NCI-H2227 (cell line): ENCODE data around the gene DLST.

Experiments
- DNase-seq: peaks from one replicate; lab custom pipeline; 2025; ENCODE audit not compliant: unreplicated experiment; lab: John Stamatoyannopoulos, UW

Gene DLST

GRCh38 chr14:74881431-74882102 is at the start of gene DLST:
DLST (plus strand) TSS chr14:74881916; CDS start chr14:74881954, 38 bp downstream.
- DNase-seq: peak; percentile 91

- no peak for DNase-seq
Measured at GRCh38 chr14:74832849-74833248, 48.9 kb upstream of the DLST start.

DNA sequence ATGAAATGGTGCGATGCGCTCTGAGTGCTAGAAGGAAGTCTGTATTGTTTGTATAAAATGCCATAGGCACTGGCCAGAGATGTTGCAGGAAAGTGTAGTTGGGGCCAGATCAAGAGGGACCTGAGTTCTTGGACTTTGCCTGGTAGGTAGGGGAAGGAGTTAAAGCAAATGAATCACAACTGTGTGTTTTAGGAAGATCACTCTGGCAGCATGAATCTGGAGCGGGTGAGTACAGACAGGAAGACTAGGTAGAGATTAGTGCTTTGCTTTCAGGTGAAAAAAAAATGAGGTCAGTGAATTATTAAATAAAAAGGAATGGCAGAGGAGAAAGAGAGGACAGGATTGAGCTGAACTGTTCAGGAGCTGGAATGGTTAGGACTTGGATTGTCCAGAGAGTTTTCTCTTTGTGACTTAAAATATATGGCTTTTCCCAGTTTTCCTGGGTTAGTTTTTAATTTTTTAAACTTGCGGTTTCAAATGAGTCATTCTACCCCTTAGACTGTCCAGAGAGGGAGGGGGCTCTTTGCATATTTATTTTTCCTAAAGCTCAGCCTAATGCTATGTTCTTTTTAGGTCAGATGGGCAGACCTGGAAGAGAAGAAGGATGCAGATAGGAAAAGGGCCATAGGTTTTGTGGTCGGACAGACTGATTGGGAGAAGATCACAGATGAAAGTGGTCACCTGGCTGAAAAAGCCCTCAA is 46.9 kb upstream of the DLST start:
- no peak for DNase-seq

GRCh38 chr14:74835645-74836250 is 46.0 kb upstream of the DLST start:
- no peak for DNase-seq

DNA sequence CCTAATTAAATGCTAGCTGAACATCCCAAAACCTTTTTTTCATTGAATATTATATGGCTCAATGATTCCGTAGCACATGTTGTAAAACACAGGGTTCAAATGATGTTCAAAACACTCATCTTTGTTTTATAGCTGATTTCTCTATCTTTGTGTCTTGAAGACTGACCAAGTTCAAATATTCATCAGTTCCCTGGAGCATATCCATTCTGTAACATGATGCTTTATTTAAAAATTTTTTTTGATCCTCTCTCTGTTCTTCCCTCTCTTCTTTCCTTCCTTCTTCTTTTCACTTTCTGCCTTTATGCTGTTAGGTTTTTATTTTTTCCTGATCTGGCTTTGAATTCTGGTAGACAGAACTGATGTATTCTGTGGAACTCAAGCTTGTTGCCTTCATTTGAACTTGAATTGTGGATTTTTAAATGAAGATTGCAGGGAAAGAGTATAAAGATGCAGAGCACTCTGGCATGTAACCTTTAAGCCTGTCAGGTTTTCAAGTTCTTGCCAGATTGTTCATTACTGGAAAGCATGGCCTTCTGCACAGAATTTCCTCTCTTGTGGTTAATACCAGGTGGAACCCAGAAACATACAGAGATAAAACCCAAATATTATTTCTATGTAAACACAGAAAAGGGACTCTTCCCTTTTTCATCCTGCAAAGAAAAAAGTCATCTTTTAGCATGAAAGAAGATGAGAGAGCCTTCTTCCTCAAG is 45.3 kb upstream of the DLST start:
- DNase-seq: no peak

GRCh38 chr14:74838166-74838565 is 43.5 kb upstream of the DLST start:
- no peak for DNase-seq

- no peak for DNase-seq
Measured at GRCh38 chr14:74840603-74841030, 41.1 kb upstream of the DLST start.

DNA sequence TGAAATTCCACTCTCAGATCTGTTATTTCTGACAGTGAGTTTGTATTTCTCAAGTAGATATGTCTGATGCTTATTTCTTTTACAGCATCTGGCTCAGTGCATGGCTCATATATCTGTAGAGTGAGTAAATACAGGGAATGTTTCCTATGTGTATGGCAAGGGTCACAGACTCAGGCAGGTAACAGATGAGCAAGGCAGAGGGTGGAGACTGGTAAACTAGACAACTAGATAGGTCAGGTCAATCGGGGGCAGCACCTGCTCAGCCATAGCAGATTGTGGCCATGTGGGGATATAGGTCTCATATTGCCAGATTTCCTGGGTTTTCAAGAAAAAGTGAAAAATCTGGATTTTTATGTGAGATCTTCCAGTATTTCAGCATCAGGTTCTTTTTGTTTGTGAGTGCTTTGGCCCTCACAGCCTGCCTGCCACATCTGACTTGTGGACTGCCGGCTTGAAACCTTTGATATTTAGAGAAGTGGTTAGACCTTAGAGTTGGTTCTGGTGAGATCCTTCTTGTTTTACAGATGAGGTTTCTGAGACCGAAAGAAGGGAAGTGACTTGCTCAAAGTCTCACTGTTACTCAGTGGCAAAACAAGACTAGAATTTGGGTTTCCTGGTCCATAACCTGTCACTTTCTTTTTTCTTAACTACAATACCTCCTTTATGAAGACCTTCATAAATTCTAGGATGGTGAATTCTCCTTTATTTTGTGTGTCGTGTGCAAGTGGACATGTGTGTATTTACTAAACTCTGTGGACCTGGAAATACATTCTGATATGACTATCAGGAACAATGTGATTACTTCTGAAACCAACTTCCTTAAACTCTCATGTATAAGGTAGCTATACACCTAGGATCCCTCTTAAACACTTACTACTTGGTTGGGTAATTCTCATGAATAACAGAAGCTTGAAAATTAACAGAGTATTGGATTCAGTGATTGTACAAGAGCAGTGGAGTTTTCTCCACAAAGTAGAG is 40.2 kb upstream of the DLST start:
- DNase-seq: no peak

- DNase-seq: no peak
Measured at GRCh38 chr14:74843653-74844052, 38.1 kb upstream of the DLST start.

DNA sequence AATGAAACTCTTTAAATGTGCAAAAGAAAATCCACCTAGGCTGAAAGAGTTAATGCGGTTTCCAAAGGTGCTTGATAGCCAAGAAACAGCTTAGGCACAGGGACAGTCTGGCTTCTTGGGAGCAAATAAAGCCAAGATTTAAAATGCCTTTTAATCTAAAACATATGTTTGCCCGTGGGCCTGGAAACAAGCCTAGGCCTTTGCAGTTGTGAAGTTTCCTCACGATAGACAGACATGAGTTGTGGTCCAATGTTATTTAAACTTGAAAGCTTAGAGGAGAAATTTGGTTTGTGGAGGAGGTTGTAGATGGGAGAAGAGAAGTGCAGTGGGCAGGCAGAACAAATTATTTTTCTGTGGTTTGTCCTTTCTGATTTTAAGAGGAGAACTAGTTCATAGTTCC is 35.5 kb upstream of the DLST start:
- no peak for DNase-seq

DNA sequence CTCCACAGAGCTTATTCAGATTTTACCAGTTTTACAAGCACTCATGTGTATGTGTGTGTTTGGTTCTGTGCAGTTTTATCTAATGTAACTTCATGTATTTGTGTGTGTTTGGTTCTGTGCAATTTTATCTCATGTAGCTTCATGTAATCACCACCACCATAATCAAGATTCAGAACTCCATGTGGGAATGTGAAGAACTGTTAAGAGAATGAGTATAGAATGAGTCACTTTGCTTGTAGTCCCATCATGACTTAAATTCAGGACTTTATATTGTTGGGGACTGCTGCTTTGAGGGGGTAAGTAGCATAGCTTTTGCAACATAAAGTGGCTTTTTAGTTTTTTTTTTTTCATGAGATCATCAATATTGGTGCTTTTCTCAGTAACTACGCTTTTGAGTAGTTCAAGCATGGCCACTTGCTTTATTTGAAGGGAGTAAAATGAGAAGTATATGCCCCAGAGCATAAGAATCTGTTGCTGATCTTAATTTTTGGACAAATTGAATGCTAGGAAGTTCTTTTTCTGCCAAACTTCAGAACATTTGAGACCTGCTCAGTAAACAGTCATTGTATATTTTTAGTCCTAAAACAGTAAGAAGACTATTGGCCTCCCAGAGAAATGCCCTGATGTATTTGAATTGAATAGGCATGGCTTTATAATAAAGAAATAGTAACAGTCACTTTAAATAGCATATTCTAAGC is 34.6 kb upstream of the DLST start:
- no peak for DNase-seq

GRCh38 chr14:74848768-74849167 is 32.9 kb upstream of the DLST start:
- no peak for DNase-seq

GRCh38 chr14:74852922-74853530 is 28.7 kb upstream of the DLST start:
- no peak for DNase-seq

- no peak for DNase-seq
Measured at GRCh38 chr14:74853581-74853980, 28.1 kb upstream of the DLST start.

- DNase-seq: no peak
Measured at GRCh38 chr14:74855021-74855420, 26.7 kb upstream of the DLST start.

GRCh38 chr14:74855945-74856344 is 25.8 kb upstream of the DLST start:
- no peak for DNase-seq

GRCh38 chr14:74856366-74856765 is 25.4 kb upstream of the DLST start:
- DNase-seq: no peak

GRCh38 chr14:74858022-74858421 is 23.7 kb upstream of the DLST start:
- DNase-seq: no peak

- DNase-seq: no peak
Measured at GRCh38 chr14:74859757-74860552, 21.8 kb upstream of the DLST start.
